Fibroblast of villous mesenchyme (primary cell): ENCODE measurements around the gene RANBP17. TPM values are rescaled to one million over a fixed set of nuclear protein-coding genes. Genes with fewer than 3 reads are reported as not detected.

Experiments
- DNase-seq: peaks from one replicate; pipeline ENCODE4 v3.0.0-alpha.2; 2010; ENCODE audit warnings: low read depth
- H3K4me3 ChIP-seq: 2 replicates; pipeline ENCODE4 v1.5.1; 2011; ENCODE audit warnings: low read depth, mild to moderate bottlenecking, low read length
- CTCF ChIP-seq: IDR thresholded peaks from 2 replicates; pipeline ENCODE4 v1.5.1; 2012; ENCODE audit warnings: low read depth, mild to moderate bottlenecking, low read length; ENCODE audit not compliant: insufficient read depth
- small RNA-seq: library from RNA; depleted of rRNA; stranded (forward); fragments of <200 nt; gene quantifications from one replicate; pipeline ENCODE3, GENCODE V24; 2012
- total RNA-seq: library from RNA; depleted of rRNA; stranded (reverse); fragments of >200 nt; gene quantifications from 2 replicates; pipeline ENCODE4 v1.2.3, GENCODE V29; 2012

The RANBP17 gene
- total RNA-seq, 1 donor, result 33.7 TPM

GRCh38 chr5:171342362-171343111 lies 480.7 kb downstream of the RANBP17 start:
- DNase-seq, result peak; percentile 68
- H3K4me3 ChIP-seq, result no peak overlapping the region
- peak; percentile 78 for TF ChIP-seq CTCF

- TF ChIP-seq CTCF, result no peak
- no peak overlapping the region for H3K4me3 ChIP-seq
- no peak for DNase-seq
Measured at GRCh38 chr5:171344936-171345608, 483.3 kb downstream of the RANBP17 start.

Small RNAs within 50 kb of the gene (small RNA-seq; reads per million reads assigned to genes)
- gene AC091980.1, result not detected

Other genes with a start within 250 kb of the RANBP17 start
- not detected in 2 replicates for gene GABRP, start 78.3 kb upstream of the RANBP17 start, total RNA-seq